Parathyroid adenoma (tissue), 2 donors: ENCODE measurements around the gene DAPP1.

Experiments
- H2AFZ ChIP-seq: fragments of 300-600 bp; sonication (generic); one replicate; pipeline ENCODE4 v1.7.0; 2017; ENCODE audit warnings: antibody characterized with exemption, mild to moderate bottlenecking
- H3K27ac ChIP-seq: fragments of 300-600 bp; sonication (generic); one replicate; pipeline ENCODE4 v1.7.0; 2017
- H3K27me3 ChIP-seq: fragments of 300-600 bp; sonication (generic); one replicate; pipeline ENCODE4 v1.7.0; 2017; ENCODE audit warnings: low read length; ENCODE audit not compliant: control insufficient read depth, insufficient read depth
- H3K36me3 ChIP-seq: fragments of 300-600 bp; sonication (generic); one replicate; pipeline ENCODE4 v1.7.0; 2017; ENCODE audit warnings: low read length; ENCODE audit not compliant: control insufficient read depth, insufficient read depth
- H3K4me1 ChIP-seq: fragments of 300-600 bp; sonication (generic); one replicate; pipeline ENCODE4 v1.7.0; 2017; ENCODE audit warnings: control low read depth
- H3K4me2 ChIP-seq: fragments of 300-600 bp; sonication (generic); one replicate; pipeline ENCODE4 v1.7.0; 2017; ENCODE audit warnings: low read length
- H3K4me3 ChIP-seq: fragments of 300-600 bp; sonication (generic); one replicate; pipeline ENCODE4 v1.7.0; 2017; ENCODE audit warnings: low read depth, low read length
- H3K79me2 ChIP-seq: fragments of 300-600 bp; sonication (generic); one replicate; pipeline ENCODE4 v1.7.0; 2017; ENCODE audit warnings: control low read depth
- H3K9ac ChIP-seq: fragments of 300-600 bp; sonication (generic); one replicate; pipeline ENCODE4 v1.7.0; 2017; ENCODE audit warnings: mild to moderate bottlenecking
- H3K9me3 ChIP-seq: fragments of 300-600 bp; sonication (generic); one replicate; pipeline ENCODE4 v1.7.0; 2017; ENCODE audit warnings: low read length; ENCODE audit not compliant: control insufficient read depth
- TF ChIP-seq, protein P1 (sequence below): fragments of 300-600 bp; sonication (generic); IDR thresholded peaks from one replicate; pipeline ENCODE4 v1.7.0; 2017; ENCODE audit warnings: antibody characterized with exemption, mild to moderate bottlenecking
- donor health status: primary hyperparathyroidism.

The DAPP1 gene

DNA sequence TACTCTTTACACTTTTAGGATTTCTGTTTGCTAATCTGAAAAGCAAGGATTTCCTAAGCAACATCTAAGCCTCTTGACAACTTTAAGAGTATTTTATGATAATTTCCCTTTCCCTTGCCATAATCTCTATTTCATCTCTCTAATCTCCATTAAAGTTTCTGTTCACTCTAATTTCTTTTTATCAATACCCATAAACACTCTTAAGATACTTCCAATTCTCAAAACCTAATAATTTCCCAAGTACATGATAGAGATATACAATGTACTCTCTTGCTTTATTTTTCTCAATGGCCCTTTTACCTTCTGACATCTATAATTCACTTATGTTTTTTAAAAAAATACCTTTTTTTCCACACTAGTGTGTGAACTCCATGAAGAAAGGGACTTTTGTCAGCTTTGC is 26.8 kb downstream of the DAPP1 start:
- H3K4me2 ChIP-seq = no peak overlapping the region
- no peaks in the 10 kb centered on the region for H3K79me2 ChIP-seq
- H3K36me3 ChIP-seq = no peaks in the 10 kb centered on the region
- H3K27me3 ChIP-seq = no peaks in the 10 kb centered on the region
- H2AFZ ChIP-seq = no peak overlapping the region
- TF ChIP-seq, protein P1, sequence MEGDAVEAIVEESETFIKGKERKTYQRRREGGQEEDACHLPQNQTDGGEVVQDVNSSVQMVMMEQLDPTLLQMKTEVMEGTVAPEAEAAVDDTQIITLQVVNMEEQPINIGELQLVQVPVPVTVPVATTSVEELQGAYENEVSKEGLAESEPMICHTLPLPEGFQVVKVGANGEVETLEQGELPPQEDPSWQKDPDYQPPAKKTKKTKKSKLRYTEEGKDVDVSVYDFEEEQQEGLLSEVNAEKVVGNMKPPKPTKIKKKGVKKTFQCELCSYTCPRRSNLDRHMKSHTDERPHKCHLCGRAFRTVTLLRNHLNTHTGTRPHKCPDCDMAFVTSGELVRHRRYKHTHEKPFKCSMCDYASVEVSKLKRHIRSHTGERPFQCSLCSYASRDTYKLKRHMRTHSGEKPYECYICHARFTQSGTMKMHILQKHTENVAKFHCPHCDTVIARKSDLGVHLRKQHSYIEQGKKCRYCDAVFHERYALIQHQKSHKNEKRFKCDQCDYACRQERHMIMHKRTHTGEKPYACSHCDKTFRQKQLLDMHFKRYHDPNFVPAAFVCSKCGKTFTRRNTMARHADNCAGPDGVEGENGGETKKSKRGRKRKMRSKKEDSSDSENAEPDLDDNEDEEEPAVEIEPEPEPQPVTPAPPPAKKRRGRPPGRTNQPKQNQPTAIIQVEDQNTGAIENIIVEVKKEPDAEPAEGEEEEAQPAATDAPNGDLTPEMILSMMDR = no peak
- no peaks in the 10 kb centered on the region for H3K4me1 ChIP-seq
- no peak overlapping the region for H3K9ac ChIP-seq
- no peak overlapping the region for H3K4me3 ChIP-seq
- H3K27ac ChIP-seq = no peak overlapping the region
- no peaks in the 10 kb centered on the region for H3K9me3 ChIP-seq

DNA sequence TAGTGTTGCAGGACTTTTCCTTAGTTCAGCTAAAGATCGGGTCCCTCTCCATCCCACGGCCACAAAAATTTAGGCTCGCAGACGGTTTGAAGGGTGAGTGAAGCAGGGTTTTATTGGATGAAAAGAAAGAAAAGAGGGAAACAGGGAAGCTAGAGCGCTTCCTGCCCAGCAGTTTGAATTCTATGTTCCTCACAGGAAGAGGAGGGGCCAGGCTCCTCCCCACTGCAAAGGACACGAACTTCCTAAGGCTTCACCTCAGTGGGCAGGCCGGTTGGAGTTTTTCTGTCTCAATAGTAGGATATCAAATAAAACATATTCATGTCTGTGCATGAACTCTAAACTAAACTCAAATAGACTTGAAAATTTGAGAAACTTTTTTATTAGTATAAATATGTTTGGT is 27.4 kb downstream of the DAPP1 start:
- Histone ChIP-seq H3K9ac (no peak overlapping the region), H3K9me3 (no peaks in the 10 kb centered on the region), H3K79me2 (no peaks in the 10 kb centered on the region), H2AFZ (no peak overlapping the region), H3K36me3 (no peaks in the 10 kb centered on the region), H3K4me1 (no peaks in the 10 kb centered on the region), H3K27ac (no peak overlapping the region), H3K4me3 (no peak overlapping the region), H3K4me2 (no peak overlapping the region), H3K27me3 (no peaks in the 10 kb centered on the region)
- TF ChIP-seq, protein P1 = no peak

- H3K4me1 ChIP-seq = no peaks in the 10 kb centered on the region
- no peak overlapping the region for H3K9ac ChIP-seq
- no peak overlapping the region for H2AFZ ChIP-seq
- peak overlapping the region; percentile 35 for H3K4me2 ChIP-seq
- no peaks in the 10 kb centered on the region for H3K79me2 ChIP-seq
- TF ChIP-seq, protein P1 = no peak
- H3K9me3 ChIP-seq = no peaks in the 10 kb centered on the region
- H3K4me3 ChIP-seq = no peak overlapping the region
- H3K27ac ChIP-seq = no peak overlapping the region
- no peaks in the 10 kb centered on the region for H3K36me3 ChIP-seq
- H3K27me3 ChIP-seq = no peaks in the 10 kb centered on the region
Measured at GRCh38 chr4:99845179-99845578, 28.6 kb downstream of the DAPP1 start.

DNA sequence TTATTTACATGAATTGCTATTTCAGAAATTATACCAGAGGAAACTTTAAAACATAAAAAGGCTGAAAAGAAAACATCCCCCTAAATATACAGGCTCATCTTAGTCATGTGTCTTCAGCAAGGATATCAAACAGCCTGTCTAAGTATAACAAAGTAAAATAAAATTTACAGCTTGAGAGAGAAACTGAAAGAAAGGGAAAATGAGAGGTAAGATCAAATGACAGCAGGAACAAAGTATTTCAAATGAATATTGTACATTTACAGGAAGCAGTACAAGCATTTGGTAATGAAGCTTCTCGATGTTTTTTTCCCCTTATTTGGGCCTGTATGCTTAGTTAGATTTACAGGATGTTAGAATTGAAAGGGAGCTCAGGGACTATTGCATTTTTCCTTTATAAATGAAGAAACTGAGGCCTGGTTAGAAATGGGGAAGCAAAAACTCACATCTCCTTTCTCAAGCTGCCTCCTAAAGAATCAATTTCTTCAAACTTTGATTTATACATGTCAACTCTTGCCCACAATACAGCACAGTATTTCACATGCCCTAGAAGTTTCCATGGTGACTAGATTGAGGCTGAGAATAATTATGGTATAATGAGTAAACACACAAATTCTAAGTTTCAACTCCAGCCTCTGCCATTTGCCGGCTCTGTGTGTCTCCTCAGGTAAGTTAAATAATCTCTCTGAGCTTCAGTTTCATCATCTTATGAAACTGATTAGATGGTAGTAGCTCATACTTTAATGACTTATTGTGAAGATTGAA is 29.3 kb downstream of the DAPP1 start:
- Histone ChIP-seq H3K36me3 (no peaks in the 10 kb centered on the region), H3K4me1 (no peaks in the 10 kb centered on the region), H3K4me3 (no peak overlapping the region), H2AFZ (no peak overlapping the region), H3K4me2 (no peak overlapping the region), H3K27me3 (no peaks in the 10 kb centered on the region), H3K9me3 (no peaks in the 10 kb centered on the region), H3K27ac (no peak overlapping the region), H3K79me2 (no peaks in the 10 kb centered on the region), H3K9ac (no peak overlapping the region)
- TF ChIP-seq, protein P1 = no peak

DNA sequence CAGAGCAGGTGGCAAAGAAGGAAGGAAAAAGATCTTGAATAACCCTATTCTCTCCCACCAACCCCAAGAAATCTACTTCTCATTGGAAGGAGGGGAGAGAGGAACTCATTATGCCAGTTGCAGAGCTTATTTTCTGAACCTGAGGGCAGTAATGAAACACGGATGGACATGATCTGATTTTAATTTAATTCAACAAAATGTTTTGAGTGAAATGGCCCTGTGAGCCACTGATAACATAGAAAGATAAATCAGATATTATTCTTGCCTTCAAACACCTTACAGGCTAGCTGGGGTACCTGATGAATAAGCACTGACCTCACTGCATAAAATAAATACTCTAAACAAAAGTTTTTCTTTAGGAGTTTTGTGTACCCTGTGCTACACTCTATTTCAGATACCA is 30.3 kb downstream of the DAPP1 start:
- Histone ChIP-seq H2AFZ (no peak overlapping the region), H3K4me1 (no peaks in the 10 kb centered on the region), H3K27me3 (no peaks in the 10 kb centered on the region), H3K36me3 (no peaks in the 10 kb centered on the region), H3K4me2 (no peak overlapping the region), H3K27ac (no peak overlapping the region), H3K79me2 (no peaks in the 10 kb centered on the region), H3K9me3 (no peaks in the 10 kb centered on the region), H3K9ac (no peak overlapping the region), H3K4me3 (no peak overlapping the region)
- TF ChIP-seq, protein P1 = no peak
